NB4 (cell line): ENCODE measurements around the gene P2RY12.

Experiments used
- DNase-seq: peaks from one replicate; pipeline ENCODE4 v3.0.0; 2010; ENCODE audit warnings: low read depth
- H3K4me3 ChIP-seq: one replicate; pipeline ENCODE4 v1.5.1; 2011; ENCODE audit warnings: mild to moderate bottlenecking, low read depth, low read length, moderate library complexity
- MYC ChIP-seq: IDR thresholded peaks from 2 replicates; pipeline ENCODE4 v1.6.1; 2011; ENCODE audit warnings: low read depth, low read length
- POLR2A ChIP-seq: IDR thresholded peaks from 2 replicates; pipeline ENCODE4 v1.6.1; 2011; ENCODE audit warnings: mild to moderate bottlenecking; ENCODE audit not compliant: insufficient read length; ENCODE audit errors: extremely low read depth
- TF ChIP-seq, protein P1 (sequence below): IDR thresholded peaks from one replicate; pipeline ENCODE4 v1.5.1; 2012; ENCODE audit warnings: low read depth, low read length
- TF ChIP-seq, protein P2 (sequence below): IDR thresholded peaks from 2 replicates; pipeline ENCODE4 v1.6.1; 2011; ENCODE audit warnings: low read depth, low read length

P2RY12 gene

DNA sequence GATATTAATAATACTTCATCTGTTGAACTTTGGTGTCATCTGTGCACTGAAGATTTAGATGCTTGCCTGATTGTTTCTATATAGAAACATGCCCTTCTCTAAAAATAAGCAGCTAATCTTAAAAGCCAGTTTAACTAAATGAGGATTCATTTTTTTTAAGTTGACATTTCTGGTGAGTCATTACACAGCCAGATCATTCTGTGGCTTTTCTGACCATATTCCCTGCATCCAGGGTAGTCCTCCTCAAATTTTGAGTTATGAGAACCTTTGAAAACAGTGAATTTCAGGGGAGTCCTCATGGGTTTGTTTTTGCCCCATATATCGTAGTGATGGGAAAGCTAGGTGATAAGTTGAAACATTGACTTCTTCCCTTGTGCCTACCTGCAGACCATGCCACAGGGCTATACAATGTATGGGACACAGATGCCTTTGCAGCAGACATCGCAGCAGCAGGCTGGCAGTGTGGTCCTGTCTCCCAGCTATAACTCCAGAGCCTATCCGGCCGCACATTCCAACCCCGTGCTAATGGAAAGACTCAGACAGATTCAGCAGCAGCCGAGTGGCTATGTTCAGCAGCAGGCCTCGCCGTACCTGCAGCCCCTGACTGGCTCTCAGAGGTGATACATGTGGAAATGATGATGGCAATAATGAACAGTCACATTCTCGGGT lies 26.5 kb upstream of the P2RY12 start:
- H3K4me3 ChIP-seq = no peak overlapping the region
- no peak for TF ChIP-seq MYC
- TF ChIP-seq POLR2A = no peak
- TF ChIP-seq, protein P1, sequence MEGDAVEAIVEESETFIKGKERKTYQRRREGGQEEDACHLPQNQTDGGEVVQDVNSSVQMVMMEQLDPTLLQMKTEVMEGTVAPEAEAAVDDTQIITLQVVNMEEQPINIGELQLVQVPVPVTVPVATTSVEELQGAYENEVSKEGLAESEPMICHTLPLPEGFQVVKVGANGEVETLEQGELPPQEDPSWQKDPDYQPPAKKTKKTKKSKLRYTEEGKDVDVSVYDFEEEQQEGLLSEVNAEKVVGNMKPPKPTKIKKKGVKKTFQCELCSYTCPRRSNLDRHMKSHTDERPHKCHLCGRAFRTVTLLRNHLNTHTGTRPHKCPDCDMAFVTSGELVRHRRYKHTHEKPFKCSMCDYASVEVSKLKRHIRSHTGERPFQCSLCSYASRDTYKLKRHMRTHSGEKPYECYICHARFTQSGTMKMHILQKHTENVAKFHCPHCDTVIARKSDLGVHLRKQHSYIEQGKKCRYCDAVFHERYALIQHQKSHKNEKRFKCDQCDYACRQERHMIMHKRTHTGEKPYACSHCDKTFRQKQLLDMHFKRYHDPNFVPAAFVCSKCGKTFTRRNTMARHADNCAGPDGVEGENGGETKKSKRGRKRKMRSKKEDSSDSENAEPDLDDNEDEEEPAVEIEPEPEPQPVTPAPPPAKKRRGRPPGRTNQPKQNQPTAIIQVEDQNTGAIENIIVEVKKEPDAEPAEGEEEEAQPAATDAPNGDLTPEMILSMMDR = no peak
- TF ChIP-seq, protein P2, sequence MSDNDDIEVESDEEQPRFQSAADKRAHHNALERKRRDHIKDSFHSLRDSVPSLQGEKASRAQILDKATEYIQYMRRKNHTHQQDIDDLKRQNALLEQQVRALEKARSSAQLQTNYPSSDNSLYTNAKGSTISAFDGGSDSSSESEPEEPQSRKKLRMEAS = no peak
- DNase-seq = no peak

DNA sequence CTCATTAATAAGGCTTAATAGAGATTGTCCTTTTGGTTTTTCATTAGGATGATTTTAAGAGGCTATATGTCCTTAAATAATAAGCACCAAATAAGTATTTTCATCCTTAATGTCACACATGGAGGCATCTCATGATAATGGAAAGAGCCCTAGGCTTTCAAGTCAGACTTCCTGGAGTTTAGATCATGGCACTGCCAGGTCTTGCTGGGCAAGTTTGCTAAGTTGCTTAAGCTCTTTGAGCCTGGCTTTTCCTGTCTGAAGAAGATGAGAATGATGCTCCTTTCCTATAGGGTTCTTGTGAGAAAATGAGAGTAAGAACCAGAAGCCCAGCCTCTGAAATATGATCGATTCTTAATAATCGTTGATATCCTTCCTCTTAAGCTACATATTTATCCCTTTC lies 23.4 kb upstream of the P2RY12 start:
- DNase-seq = no peak
- H3K4me3 ChIP-seq = no peak overlapping the region
- TF ChIP-seq POLR2A = no peak
- TF ChIP-seq MYC = no peak
- TF ChIP-seq, protein P1 = no peak
- TF ChIP-seq, protein P2 = no peak

DNA sequence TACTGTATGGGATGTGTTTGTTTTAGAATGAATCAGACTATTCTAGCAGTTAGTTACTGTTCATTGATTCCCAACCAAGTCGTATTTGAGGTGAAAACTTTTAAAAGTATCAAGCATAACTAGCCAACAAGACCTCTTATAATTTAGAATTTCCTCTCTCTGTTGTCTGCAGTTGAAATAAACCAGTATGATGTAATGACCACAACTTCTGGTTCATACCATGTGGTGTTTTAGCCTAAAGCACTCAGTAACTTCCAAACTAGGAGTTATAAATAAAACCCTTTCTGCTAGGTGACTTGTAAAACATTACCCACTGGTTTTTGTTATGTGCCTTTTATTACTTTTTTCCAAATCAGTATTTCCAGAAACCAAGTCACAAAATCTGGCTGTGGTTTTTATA lies 19.8 kb upstream of the P2RY12 start:
- DNase-seq = peak; percentile 45
- TF ChIP-seq MYC = 0 out of 2 replicates have a peak, but pooled peaks have one; percentile 33
- TF ChIP-seq, protein P2 = peak; percentile 59
- no peak for TF ChIP-seq POLR2A

DNA sequence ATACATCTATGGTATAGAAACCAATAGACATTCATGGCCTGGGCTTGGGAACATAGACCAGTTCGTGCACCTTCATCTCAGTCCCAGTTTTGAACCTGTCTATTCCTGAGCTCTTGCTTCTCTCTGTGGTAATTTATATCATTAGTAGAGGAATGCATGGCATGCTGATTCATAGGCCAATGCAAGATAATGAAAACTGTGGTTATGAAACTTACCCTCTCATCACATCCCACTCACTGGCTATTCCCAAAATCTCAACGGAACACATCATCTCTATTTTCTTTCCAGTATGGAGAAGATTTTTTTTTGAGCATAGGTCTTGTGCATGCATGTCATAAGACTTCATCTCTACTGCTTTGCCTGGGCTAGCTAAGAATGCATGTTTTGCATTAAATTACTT lies 18.7 kb upstream of the P2RY12 start:
- TF ChIP-seq, protein P2 = no peak
- no peak for TF ChIP-seq MYC
- no peak for TF ChIP-seq POLR2A
- TF ChIP-seq, protein P1 = no peak
- DNase-seq = no peak
- no peak overlapping the region for H3K4me3 ChIP-seq

More for the DNA sequence above, 19.8 kb upstream of the P2RY12 start:
- no peak overlapping the region for H3K4me3 ChIP-seq

DNA sequence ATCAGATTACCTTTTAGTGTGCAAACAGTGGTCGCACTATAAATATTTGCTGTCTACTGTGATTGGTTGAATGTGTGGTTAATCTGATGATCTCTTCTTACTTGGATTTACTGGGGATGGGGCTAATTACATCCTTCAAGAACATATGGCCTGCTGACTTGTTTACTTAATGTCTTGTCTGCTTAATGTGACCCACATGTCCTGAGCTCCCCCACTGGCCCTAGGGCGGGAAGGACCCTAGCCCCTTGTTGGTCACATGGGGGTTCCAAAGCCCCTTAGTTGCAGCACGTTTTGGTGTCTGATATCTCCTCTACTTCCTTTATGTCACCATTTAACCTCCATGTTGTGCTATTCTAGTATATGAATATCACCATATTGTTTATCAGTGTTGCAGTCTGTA lies 17.8 kb upstream of the P2RY12 start:
- no peak for DNase-seq
- no peak for TF ChIP-seq MYC
- TF ChIP-seq, protein P2 = no peak
- TF ChIP-seq, protein P1 = no peak
- TF ChIP-seq POLR2A = no peak
- H3K4me3 ChIP-seq = no peak overlapping the region

DNA sequence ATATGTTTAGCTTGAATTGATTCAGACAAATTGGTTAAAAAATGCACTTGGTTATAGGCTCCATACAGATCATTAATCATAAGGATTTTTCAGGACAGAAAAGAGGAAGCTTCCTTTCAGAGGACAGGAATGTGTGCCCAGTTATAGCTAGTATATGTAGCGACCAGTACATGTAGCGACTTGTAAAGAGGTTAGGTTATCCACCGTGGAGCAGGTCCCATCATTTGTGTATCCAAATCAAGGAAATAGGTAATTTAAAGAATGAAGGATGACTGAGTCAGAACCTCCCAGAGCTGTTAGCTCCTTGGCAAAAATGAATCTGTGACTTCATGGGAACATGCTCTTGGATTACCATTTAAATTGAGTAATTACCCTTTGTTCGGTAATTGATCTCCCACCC lies 15.8 kb upstream of the P2RY12 start:
- no peak for DNase-seq
- H3K4me3 ChIP-seq = no peak overlapping the region
- TF ChIP-seq, protein P1 = no peak
- TF ChIP-seq, protein P2 = no peak
- TF ChIP-seq POLR2A (no peak), MYC (no peak)
